K562 (cell line): ENCODE results near the gene ADCY9. TPM values are rescaled to one million over a fixed set of nuclear protein-coding genes. Genes with fewer than 3 reads are reported as not detected.

Source experiments
- ATAC-seq: fragments of 200-7000 bp; cut with Tn5 transposase; 3 replicates; pipeline ENCODE4 v1.9.1; 2020; ENCODE audit warnings: moderate library complexity
- BruUV-seq: library from RNA; stranded (reverse); fragments of 400-500 nt; replicated peaks from 2 replicates; lab custom pipeline; 2021; lab: Mats Ljungman, UMichigan
- CTCF ChIA-PET: fragments of 300-600 bp; formaldehyde crosslinking; extraction: SDS; loops from one replicate; lab custom pipeline; 2021; ENCODE audit warnings: low intra/inter-chr PET ratio; lab: Yijun Ruan, JAX
- POLR2A ChIA-PET: fragments of 300-600, 350-650 bp; sonication (Branson Sonifier 250); formaldehyde crosslinking; extraction: SDS; loops from one replicate; lab custom pipeline; 2021; ENCODE audit warnings: antibody characterized with exemption, inconsistent platforms; lab: Yijun Ruan, JAX
- DNase-seq, 4 experiments: peaks; one replicate each; pipeline versions ENCODE4 v3.0.0 to v3.0.0-alpha.2; 2011 to 2018; ENCODE audit warnings: low spot score in 3 of 4, mixed read lengths in 3 of 4; ENCODE audit errors: extremely low read depth in 1 of 4
- FAIRE-seq: peaks from 2 replicates; lab custom pipeline; 2011; peaks lifted over from hg19 to GRCh38; lab: Jason Lieb, UNC
- H2AFZ ChIP-seq: 2 replicates; pipeline ENCODE4 v1.6.0; 2011; ENCODE audit warnings: low read depth, low read length, control low read depth, inconsistent platforms
- H3K27ac ChIP-seq: fragments of 200-600 bp; 3 replicates; pipeline ENCODE4 v1.8.0; 2011; ENCODE audit warnings: low read depth, mild to moderate bottlenecking, control low read depth, inconsistent platforms, low read length, moderate library complexity, mixed read lengths; ENCODE audit errors: extremely low read depth
- H3K27me3 ChIP-seq, 2 experiments: fragments of 300-600 bp in 1 of 2; 2 replicates in 1 of 2; 3 replicates in 1 of 2; pipeline versions ENCODE4 v1.6.0 to v1.8.0; 2011; ENCODE audit warnings: inconsistent platforms in 2 of 2, low read length in 2 of 2, mild to moderate bottlenecking in 1 of 2, mixed read lengths in 1 of 2, moderate library complexity in 1 of 2; ENCODE audit not compliant: control insufficient read depth in 2 of 2, insufficient read depth in 2 of 2
- H3K36me3 ChIP-seq: fragments of 300-600 bp; 3 replicates; pipeline ENCODE4 v1.8.0; 2011; ENCODE audit warnings: mild to moderate bottlenecking, low read length, inconsistent platforms; ENCODE audit not compliant: control insufficient read depth, insufficient read depth
- H3K4me1 ChIP-seq, 2 experiments: fragments of 200-600 bp in 1 of 2; replicated peaks in 1 of 2; 2 replicates in 1 of 2; 3 replicates in 1 of 2; pipeline versions ENCODE4 v1.5.1 to v1.8.0; 2011; ENCODE audit warnings: inconsistent platforms in 2 of 2, low read length in 2 of 2, mild to moderate bottlenecking in 1 of 2, mixed read lengths in 1 of 2, moderate library complexity in 1 of 2; ENCODE audit not compliant: control insufficient read depth in 2 of 2, insufficient read depth in 2 of 2
- H3K4me2 ChIP-seq: 2 replicates; pipeline ENCODE4 v1.6.1; 2011; ENCODE audit warnings: low read length, control low read depth, inconsistent platforms, mixed read lengths; ENCODE audit not compliant: insufficient read depth
- H3K4me3 ChIP-seq: fragments of 200-600 bp; sonication (generic), shearing (Covaris generic); 2 replicates; pipeline ENCODE4 v1.5.1; 2016; ENCODE audit warnings: control low read depth, inconsistent platforms
- H3K79me2 ChIP-seq: fragments of 200-600 bp; 3 replicates; pipeline ENCODE4 v1.8.0; 2011; ENCODE audit warnings: low read length, inconsistent platforms; ENCODE audit not compliant: control insufficient read depth, insufficient read depth
- H3K9ac ChIP-seq, 2 experiments: 2 replicates each; pipeline versions ENCODE4 v1.6.0 to v1.6.1; 2011; ENCODE audit warnings: low read depth in 2 of 2, low read length in 2 of 2, control low read depth in 1 of 2, inconsistent platforms in 1 of 2, mild to moderate bottlenecking in 1 of 2, mixed read lengths in 1 of 2; ENCODE audit not compliant: insufficient read depth in 1 of 2
- H3K9me1 ChIP-seq: one replicate; pipeline ENCODE4 v1.6.0; 2011; ENCODE audit warnings: inconsistent platforms, mild to moderate bottlenecking, low read length, moderate library complexity; ENCODE audit not compliant: control insufficient read depth, insufficient read depth
- H3K9me3 ChIP-seq: replicated peaks from 2 replicates; pipeline ENCODE4 v1.5.1; 2011; ENCODE audit warnings: low read depth, low read length, inconsistent platforms; ENCODE audit not compliant: control insufficient read depth, insufficient read depth
- H4K20me1 ChIP-seq: replicated peaks from 2 replicates; pipeline ENCODE4 v1.6.1; 2011; ENCODE audit warnings: low read length, inconsistent platforms, mixed read lengths; ENCODE audit not compliant: control insufficient read depth, insufficient read depth
- DPF2 ChIP-seq: fragments of 450-650 bp; IDR thresholded peaks from 2 replicates; pipeline ENCODE4 v1.6.1; 2016
- FOXA3 ChIP-seq, 2 experiments: fragments of 450-650 bp in 1 of 2; sonication (generic) in 1 of 2; formaldehyde crosslinking; IDR thresholded peaks in 1 of 2; conservative IDR thresholded peaks in 1 of 2; 2 replicates each; pipeline versions ENCODE4 v1.4.0 to v1.8.0; 2020 to 2022; ENCODE audit warnings: mild to moderate bottlenecking in 2 of 2, missing genetic modification reagents in 1 of 2
- ZNF766 ChIP-seq: fragments of 200-800 bp; sonication (Bioruptor generic); conservative IDR thresholded peaks from 2 replicates; pipeline ENCODE4 v1.6.1; 2016; ENCODE audit warnings: missing genetic modification characterization, missing compliant biosample characterization
- WGBS: fragments of 100-300 bp; shearing (Covaris generic); methylation state at CpG from one replicate; pipeline ENCODE4 v1.1.6; 2016; ENCODE audit warnings: low coverage, mixed read lengths; ENCODE audit not compliant: insufficient coverage; ENCODE audit errors: missing lambda C conversion rate; 5-methylcytosine and 5-hydroxymethylcytosine counted together
- in situ Hi-C: fragments of 300-500 bp; cut with MboI; formaldehyde crosslinking; loops from 4 replicates; pipeline ENCODE4 v1.15.0; 2018; ENCODE audit warnings: inconsistent platforms, mixed read lengths
- intact Hi-C: fragments of 100-400 bp; cut with micrococcal nuclease; formaldehyde crosslinking; loops from 2 replicates; pipeline ENCODE4 v1.14.2; 2022
- polyA plus RNA-seq, 8 experiments: library from polyadenylated mRNA; depleted of rRNA in 4 of 8; stranded (reverse) in 5 of 8; unstranded in 3 of 8; fragments of >200 nt; fragmentation: Nextera tagmentation in 2 of 8; fragmentation: Illumina TruSeq in 1 of 8; extraction: Ambion mirVana in 2 of 8; extraction: Trizol in 1 of 8; gene quantifications; 2 replicates each; pipeline versions ENCODE4 v1.2.1 to v1.2.3, GENCODE V29; 2011 to 2014; ENCODE audit warnings: inconsistent platforms in 1 of 8, missing spikeins in 1 of 8
- total RNA-seq, 7 experiments: library from RNA; depleted of rRNA in 6 of 7; stranded (reverse); fragments of >200 nt in 6 of 7; fragmentation: Illumina TruSeq in 2 of 7; extraction: Trizol in 2 of 7; gene quantifications; 2 replicates each; pipeline versions ENCODE4 v1.2.1 to v1.2.3, GENCODE V29; 2011 to 2021; ENCODE audit warnings: low replicate concordance in 1 of 7
- TF ChIP-seq, protein P1 (sequence below): fragments of 250-450 bp; sonication (Bioruptor Pico); IDR thresholded peaks from 2 replicates; pipeline ENCODE4 v1.5.0; 2020; ENCODE audit warnings: mild to moderate bottlenecking, borderline replicate concordance

The ADCY9 gene
- total and polyA plus RNA-seq, 9 of the 15 experiments (the other 6 are each of a cell fraction or from before 2014, with no cell fraction given) = 0.03 to 0.29 (median 0.17) TPM

DNA sequence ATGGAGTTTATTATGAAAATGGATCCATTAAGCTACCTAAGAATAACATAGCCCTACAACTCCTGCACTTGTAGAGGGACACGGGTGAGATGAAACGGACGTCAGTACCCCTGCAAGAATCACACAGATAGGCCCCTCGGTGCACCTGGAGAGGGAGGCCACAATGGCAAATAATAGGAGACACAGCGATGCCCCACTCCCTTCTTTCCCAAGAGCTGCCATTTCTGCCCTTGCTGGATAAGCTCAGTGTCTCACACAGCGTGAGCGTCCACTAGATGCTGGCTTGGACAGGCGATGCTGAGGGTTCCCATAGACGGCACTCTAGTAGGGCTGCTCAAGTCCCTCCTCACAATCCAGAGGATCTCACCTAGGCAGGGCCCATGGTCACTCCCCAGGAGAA, 67.8 kb downstream of the ADCY9 start:
- no peaks in the 10 kb centered on the region; a peak in 1 of 5 replicates for H3K4me1 ChIP-seq
- H3K4me3 ChIP-seq = no peak overlapping the region
- H3K27ac ChIP-seq = no peak overlapping the region
- DNase-seq (no peak), FAIRE-seq (no peak), ATAC-seq (no peak)
- ChIA-PET POLR2A (no interaction called here), CTCF (no interaction called here)
- intact Hi-C loops = no loop called here
- no peak overlapping the region for H3K4me2 ChIP-seq
- in situ Hi-C loops = no loop called here
- H4K20me1 ChIP-seq = no peaks in the 10 kb centered on the region
- no peaks in the 10 kb centered on the region for H3K36me3 ChIP-seq
- H2AFZ ChIP-seq = no peak overlapping the region
- H3K79me2 ChIP-seq = no peaks in the 10 kb centered on the region
- WGBS = 4% methylated on average over 9 of the region's 9 CpGs
- H3K9me3 ChIP-seq = no peaks in the 10 kb centered on the region; the same call in 1 of the 2 replicates
- H3K9ac ChIP-seq = no peak overlapping the region
- H3K27me3 ChIP-seq = peaks cover 22 to 49% of the 10 kb centered on the region in 2 experiments; a peak in 4 of 5 replicates
- H3K9me1 ChIP-seq = no peaks in the 10 kb centered on the region
- no peak for TF ChIP-seq FOXA3 (CRISPR knock-in tag; conservative IDR thresholded peaks at IDR 0.05 in 1 of 2, IDR thresholded peaks at IDR 0.05 in 1 of 2)
- TF ChIP-seq DPF2 = no peak
- TF ChIP-seq, protein P1, sequence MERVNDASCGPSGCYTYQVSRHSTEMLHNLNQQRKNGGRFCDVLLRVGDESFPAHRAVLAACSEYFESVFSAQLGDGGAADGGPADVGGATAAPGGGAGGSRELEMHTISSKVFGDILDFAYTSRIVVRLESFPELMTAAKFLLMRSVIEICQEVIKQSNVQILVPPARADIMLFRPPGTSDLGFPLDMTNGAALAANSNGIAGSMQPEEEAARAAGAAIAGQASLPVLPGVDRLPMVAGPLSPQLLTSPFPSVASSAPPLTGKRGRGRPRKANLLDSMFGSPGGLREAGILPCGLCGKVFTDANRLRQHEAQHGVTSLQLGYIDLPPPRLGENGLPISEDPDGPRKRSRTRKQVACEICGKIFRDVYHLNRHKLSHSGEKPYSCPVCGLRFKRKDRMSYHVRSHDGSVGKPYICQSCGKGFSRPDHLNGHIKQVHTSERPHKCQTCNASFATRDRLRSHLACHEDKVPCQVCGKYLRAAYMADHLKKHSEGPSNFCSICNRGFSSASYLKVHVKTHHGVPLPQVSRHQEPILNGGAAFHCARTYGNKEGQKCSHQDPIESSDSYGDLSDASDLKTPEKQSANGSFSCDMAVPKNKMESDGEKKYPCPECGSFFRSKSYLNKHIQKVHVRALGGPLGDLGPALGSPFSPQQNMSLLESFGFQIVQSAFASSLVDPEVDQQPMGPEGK (CRISPR knock-in tag) = no peak
- TF ChIP-seq ZNF766 (CRISPR knock-in tag) = no peak
- BruUV-seq = no TSS peak
